ENCODE measurements around the gene KREMEN1.
"Not testable (repeated sequence)": the region's sequence is repeated elsewhere in the genome, so short reads cannot be mapped to it uniquely, and the experiment has no call there.

KREMEN1 gene

GRCh38 chr22:29072979-29073617, at the start of gene KREMEN1:
TSS of gene KREMEN1 (plus strand) at chr22:29073035. CDS start at chr22:29073131, 96 bp downstream.
- no peak for DNase-seq (ENCODE audit: low spot score)

DNA sequence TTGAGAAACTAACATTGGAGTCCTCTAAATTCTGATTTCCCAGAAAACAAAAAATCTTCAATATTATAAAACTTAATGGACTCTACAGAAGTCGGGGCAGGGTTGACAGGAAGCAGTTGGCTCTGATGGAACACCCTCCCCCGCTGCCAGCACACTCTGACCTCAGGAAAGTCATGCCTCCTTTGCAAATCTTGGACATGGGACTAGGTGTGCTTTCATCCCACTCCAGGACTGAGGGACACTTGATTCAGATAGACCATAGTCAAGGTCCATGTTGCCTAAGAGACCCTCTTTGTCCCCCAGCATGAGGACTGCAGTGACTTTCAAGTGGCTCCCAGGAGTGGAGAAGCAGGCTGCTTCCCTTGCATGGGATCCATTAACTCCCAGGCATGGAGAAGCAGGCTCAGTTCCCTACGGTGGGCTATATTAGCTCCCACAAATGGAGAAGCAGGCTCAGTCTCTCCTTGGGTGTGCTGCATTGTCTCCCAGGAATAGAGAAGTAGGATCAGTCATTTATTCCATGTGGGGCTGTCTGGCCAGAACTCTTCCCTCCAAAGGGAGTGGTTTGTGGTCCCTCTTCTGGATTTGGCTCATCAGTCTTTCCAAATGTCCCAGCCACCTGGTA, 49.6 kb upstream of the KREMEN1 start:
- DNase-seq (ENCODE audit: low spot score): no peak

- DNase-seq (ENCODE audit: low spot score): no peak
These were observed 46.3 kb upstream of the KREMEN1 start for GRCh38 chr22:29026579-29026978.

- no peak for DNase-seq (ENCODE audit: low spot score)
These were observed 44.4 kb upstream of the KREMEN1 start for GRCh38 chr22:29028468-29028867.

DNA sequence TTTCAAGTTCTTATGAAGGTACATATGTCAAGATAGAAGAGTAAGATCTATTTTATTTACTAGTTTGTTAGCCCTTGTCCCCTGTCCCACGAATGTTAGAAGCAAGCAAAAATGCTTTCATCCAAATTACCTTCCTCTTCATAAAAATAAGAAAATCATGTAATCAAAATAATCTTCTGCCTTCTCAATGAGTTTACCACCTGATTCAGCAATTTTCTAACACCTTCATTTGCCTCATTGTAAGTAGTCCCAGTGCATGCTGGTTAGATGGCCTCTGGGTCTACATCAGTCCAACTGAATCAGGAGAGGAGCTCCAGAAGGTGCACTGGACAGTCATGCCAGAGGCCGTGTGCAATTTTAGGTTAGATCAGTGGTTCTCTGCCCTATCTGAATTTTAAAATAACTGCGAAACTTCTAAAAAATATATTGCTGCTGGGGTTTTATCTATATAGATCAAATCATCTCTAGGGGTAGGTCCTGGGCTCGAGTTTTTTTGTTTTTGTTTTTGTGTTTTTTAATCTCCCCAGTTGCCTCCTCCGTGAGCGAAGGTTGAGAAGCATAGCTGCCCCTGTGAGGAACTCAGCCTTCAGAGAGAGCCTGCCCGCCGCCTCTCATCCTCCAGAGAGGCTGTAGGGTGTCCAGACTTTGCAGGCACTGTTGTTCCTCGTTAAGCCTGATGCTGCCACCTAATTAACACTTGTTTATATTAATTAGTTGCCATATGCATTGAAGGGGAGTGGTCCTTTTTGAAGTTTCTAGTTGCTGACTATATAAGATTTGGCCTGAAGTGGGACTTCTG, 43.4 kb upstream of the KREMEN1 start:
- DNase-seq (ENCODE audit: low spot score): no peak

DNA sequence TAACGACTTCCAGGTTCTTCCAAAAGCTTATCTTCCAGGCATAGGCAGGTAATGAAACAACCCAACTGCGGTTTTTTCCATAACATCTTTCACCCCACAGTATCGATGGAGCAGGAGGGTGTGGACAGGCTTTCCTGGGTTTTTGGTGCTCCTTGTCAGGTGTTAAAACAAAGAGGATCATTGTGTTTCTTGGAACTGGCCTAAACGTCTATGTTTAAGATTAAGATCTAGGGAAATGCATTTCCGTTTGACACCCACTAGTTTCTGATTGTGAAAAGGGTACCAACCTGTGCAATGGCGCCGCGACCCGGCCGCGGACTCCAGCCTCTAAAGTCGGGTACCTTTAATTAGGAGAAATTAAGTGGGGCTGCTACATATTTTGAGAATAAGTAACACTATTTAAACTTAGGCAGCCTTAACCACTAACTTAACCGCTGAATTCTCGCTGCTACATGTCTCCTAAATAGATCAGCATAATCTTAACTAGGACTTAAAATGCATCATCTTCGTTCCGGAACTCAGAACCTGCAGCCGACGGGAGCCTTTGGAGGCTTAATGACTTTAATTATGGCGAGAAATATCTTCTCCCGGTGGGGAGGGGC, 42.7 kb upstream of the KREMEN1 start:
- DNase-seq (ENCODE audit: low spot score): no peak

DNA sequence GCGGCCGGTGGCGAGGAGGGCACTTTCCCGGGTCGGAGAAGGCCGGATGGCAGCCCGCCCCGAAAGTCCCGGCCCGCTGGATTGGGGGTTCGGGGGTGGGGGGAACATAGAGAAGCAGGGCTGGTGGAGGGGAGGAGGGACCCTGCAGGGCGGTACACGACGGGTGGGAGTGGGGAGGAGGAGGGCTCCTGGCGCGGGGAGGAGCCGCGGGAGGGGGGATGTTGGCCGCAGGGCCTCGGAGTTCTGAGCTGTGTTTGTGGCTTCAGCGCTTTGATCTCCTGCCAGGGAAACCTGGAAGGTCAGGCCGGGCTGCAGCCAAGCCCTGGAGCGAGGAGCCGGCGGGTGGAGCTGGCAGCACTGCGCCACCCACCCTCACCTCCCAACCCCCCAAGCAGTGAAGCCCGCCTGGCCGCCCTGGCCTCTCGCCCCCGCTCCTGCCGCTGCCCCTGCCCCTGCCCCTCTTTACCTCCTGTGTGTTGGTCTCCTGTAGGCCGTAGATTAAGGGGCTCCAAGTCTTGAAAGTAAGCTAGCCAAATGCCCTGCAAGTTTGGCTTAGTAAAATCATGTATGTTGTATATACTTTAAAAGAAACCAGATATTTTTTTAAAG, 42.1 kb upstream of the KREMEN1 start:
- peak; percentile 60 for DNase-seq (ENCODE audit: low spot score)

- peak; percentile 37 for DNase-seq (ENCODE audit: low spot score)
These were observed 41.4 kb upstream of the KREMEN1 start for GRCh38 chr22:29031227-29032011.

GRCh38 chr22:29032014-29032475, 40.8 kb upstream of the KREMEN1 start:
- no peak for DNase-seq (ENCODE audit: low spot score)

DNA sequence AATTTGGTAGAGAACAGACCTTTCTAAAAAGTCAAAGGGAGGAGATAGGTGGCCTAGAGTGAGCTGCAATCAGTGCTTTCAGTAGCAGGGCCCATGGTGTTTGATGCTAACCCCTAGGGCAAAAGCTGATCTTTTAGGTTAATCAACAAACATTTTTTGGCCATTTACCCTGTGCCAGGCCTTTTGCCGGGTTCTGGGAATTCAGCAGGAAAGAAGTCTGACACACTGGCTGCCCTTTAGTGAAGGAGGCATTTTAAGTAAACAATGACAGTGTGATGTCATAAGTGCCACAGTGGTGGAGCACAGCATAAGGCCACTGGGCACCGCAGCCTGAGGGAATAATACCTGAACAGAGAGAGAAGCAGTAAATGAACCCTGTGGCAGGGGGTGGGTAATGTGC, 40.3 kb upstream of the KREMEN1 start:
- no peak for DNase-seq (ENCODE audit: low spot score)

DNA sequence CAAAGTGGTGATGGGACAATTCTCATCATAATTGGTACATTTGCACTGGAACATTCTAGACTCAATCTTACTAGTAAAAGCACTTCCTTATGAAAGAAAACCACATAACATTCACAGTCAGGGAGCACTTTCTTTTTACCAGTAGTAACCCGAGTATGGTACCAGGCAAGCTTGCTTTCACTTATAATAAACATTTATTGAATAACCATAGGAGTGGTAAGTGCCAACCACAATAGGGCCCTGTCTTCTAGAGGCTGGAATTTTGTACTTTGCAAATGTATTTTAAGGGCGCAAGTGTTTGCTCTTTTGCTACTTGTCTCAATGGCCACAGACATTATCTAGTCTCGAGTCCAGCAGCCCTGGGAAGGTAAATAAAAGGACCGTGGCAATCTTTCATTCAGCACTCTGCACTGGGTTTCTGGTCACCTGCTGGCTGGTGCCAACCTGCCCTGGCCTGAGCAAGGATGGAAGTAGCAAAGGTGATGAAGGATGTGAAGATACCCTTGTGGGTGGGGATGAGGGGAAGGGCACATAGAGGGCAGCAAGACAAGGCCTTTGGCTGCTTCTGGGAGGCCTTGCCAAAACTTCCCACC, 35.4 kb upstream of the KREMEN1 start:
- no peak for DNase-seq (ENCODE audit: low spot score)

DNA sequence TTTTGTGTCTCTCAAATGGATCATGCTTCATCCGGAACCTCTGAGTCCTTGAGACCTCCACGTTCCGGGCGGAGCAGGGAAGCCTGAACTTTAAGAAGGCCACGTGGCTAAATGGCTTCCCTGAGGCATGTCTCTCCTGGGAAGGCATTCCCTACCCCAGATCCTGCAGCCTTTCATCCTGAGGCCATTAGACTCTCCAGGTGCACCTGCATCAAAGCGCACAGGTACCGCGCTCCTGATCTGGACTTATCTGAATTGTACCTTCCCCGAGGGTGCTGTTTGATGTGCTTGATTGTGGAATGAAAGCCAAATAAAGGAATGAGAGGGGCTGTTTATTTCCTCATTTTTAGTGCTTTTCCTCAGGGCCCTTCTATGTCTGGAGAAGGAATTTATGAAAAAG, 33.7 kb upstream of the KREMEN1 start:
- DNase-seq (ENCODE audit: low spot score): no peak

- DNase-seq (ENCODE audit: low spot score): not testable (repeated sequence)
These were observed 33.2 kb upstream of the KREMEN1 start for GRCh38 chr22:29039684-29040083.

GRCh38 chr22:29040385-29041275, 32.2 kb upstream of the KREMEN1 start:
- peak; percentile 91 for DNase-seq (ENCODE audit: low spot score)

- peak; percentile 72 for DNase-seq (ENCODE audit: low spot score)
These were observed 31.4 kb upstream of the KREMEN1 start for GRCh38 chr22:29041408-29041807.

DNA sequence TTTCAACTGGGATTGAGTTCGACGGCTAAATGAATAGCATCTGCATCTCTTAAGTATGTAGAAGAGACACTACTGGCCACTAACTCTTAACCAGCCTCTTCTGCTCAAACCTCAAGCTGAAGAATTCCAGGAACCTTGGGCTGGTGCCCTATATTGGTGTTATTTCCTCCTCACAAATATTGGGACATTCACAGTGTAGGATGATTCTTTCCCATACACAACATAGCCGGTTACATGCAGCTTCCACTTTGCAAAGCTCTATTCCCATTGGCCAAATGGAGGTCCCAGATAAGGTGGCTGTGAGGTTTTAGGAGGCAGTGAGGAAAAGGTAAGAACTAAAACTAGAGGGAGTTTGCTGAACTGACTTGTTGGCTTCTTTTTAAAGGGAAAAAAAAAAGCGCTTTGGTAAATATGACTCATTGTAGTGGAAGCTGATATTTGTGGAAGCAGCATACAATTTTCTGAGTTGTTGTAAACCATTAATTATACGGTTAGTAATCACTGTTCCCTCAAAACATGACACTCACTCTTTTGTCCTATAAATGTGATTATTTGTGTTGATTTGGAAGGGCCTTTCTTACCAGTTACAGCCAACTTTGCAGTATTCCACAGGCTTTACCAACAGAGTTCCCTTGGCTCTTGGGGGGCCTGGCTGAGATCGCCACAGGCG, 28.8 kb upstream of the KREMEN1 start:
- DNase-seq (ENCODE audit: low spot score): no peak

GRCh38 chr22:29044657-29045176, 28.1 kb upstream of the KREMEN1 start:
- DNase-seq (ENCODE audit: low spot score): no peak

- no peak for DNase-seq (ENCODE audit: low spot score)
These were observed 23.8 kb upstream of the KREMEN1 start for GRCh38 chr22:29048822-29049654.
